ENCODE results near the gene SLAIN1. TPM values are rescaled to one million over a fixed set of nuclear protein-coding genes. Genes with fewer than 3 reads are reported as not detected.

The SLAIN1 gene
- total RNA-seq, 4 donors from 2014 or later, result 1.1 to 3.8 (median 1.7) TPM

- Histone ChIP-seq H3K9me3 (no peaks in the 10 kb centered on the region), H3K4me1 (peaks cover 0 to 33% (median 10%) of the 10 kb centered on the region in 4 donors), H3K4me3 (no peak overlapping the region), H3K36me3 (no peaks in the 10 kb centered on the region), H3K27me3 (peaks cover 67% of the 10 kb centered on the region), H3K27ac (peak overlapping the region in 1 of 4 donors; percentile 75)
- no peak for DNase-seq
- in situ Hi-C loops (cut with MboI; ENCODE audit: low pct_ligation_motif_present in 1 of 4, low pct_unique_long_range_greater_than_20kb in 1 of 4, low sequenced_read_pairs in 3 of 4) (no loop called here), intact Hi-C loops (cut with DNase I; ENCODE audit: low total_unique reads) (no loop called here)
- 15 to 22% methylated on average over 9 of the region's 9 CpGs for WGBS, 2 donors (ENCODE audit: low coverage in 1 of 2)
- no peak for TF ChIP-seq POLR2AphosphoS5 (IDR thresholded peaks at IDR 0.05)
- no peak for TF ChIP-seq POLR2A (IDR thresholded peaks at IDR 0.05)
- TF ChIP-seq CTCF (IDR thresholded peaks at IDR 0.05), result no peak
- no peak for TF ChIP-seq EP300 (IDR thresholded peaks at IDR 0.05; ENCODE audit: low read depth)
These were observed 1.2 kb upstream of the SLAIN1 start for GRCh38 chr13:77696006-77696878.

GRCh38 chr13:77696879-77697216 lies 639 bp upstream of the SLAIN1 start:
- H3K4me3 ChIP-seq, result peak overlapping the region; percentile 34 to 93 (median 74)
- peaks cover 0 to 33% (median 10%) of the 10 kb centered on the region in 4 donors for H3K4me1 ChIP-seq
- no peaks in the 10 kb centered on the region for H3K9me3 ChIP-seq
- 30 to 50% methylated on average over 3 of the region's 3 CpGs for WGBS, 2 donors (ENCODE audit: low coverage in 1 of 2)
- DNase-seq, result no peak
- no peak for TF ChIP-seq EP300 (IDR thresholded peaks at IDR 0.05; ENCODE audit: low read depth)
- TF ChIP-seq CTCF (IDR thresholded peaks at IDR 0.05), result no peak
- no peak for TF ChIP-seq POLR2A (IDR thresholded peaks at IDR 0.05)
- TF ChIP-seq POLR2AphosphoS5 (IDR thresholded peaks at IDR 0.05), result no peak
- in situ Hi-C loops (cut with MboI; ENCODE audit: low pct_ligation_motif_present in 1 of 4, low pct_unique_long_range_greater_than_20kb in 1 of 4, low sequenced_read_pairs in 3 of 4) (no loop called here), intact Hi-C loops (cut with DNase I; ENCODE audit: low total_unique reads) (no loop called here)
- no peaks in the 10 kb centered on the region for H3K36me3 ChIP-seq
- H3K27ac ChIP-seq, result peak overlapping the region; percentile 47 to 75 (median 65)
- H3K27me3 ChIP-seq, result peaks cover 67% of the 10 kb centered on the region

GRCh38 chr13:77698201-77699058 lies 943 bp downstream of the SLAIN1 start:
- Histone ChIP-seq H3K4me1 (peaks cover 0 to 33% (median 10%) of the 10 kb centered on the region in 4 donors), H3K9me3 (no peaks in the 10 kb centered on the region), H3K27me3 (peaks cover 67% of the 10 kb centered on the region), H3K36me3 (no peaks in the 10 kb centered on the region), H3K27ac (peak overlapping the region in 3 of 4 donors; percentile 18 to 46 (median 27)), H3K4me3 (peak overlapping the region; percentile 38 to 93 (median 74))
- intact Hi-C loops (cut with DNase I; ENCODE audit: low total_unique reads), result no loop called here
- WGBS, 2 donors (ENCODE audit: low coverage in 1 of 2), result 0 to 1% methylated on average over 10 to 42 of the region's 75 CpGs
- peak; percentile 44 for DNase-seq
- in situ Hi-C loops (cut with MboI; ENCODE audit: low pct_ligation_motif_present in 1 of 4, low pct_unique_long_range_greater_than_20kb in 1 of 4, low sequenced_read_pairs in 3 of 4), result no loop called here
- TF ChIP-seq POLR2A (IDR thresholded peaks at IDR 0.05) (no peak), EP300 (IDR thresholded peaks at IDR 0.05; ENCODE audit: low read depth) (no peak), POLR2AphosphoS5 (IDR thresholded peaks at IDR 0.05) (peak in 2 of 3 donors; percentile 18 to 22)

- peaks cover 0 to 33% (median 10%) of the 10 kb centered on the region in 4 donors for H3K4me1 ChIP-seq
- H3K27ac ChIP-seq, result no peak overlapping the region
- intact Hi-C loops (cut with DNase I; ENCODE audit: low total_unique reads), result no loop called here
- TF ChIP-seq POLR2A (IDR thresholded peaks at IDR 0.05), result no peak
- no peak for TF ChIP-seq EP300 (IDR thresholded peaks at IDR 0.05; ENCODE audit: low read depth)
- no peak for TF ChIP-seq POLR2AphosphoS5 (IDR thresholded peaks at IDR 0.05)
- H3K4me3 ChIP-seq, result peak overlapping the region; percentile 38 to 93 (median 74)
- in situ Hi-C loops (cut with MboI; ENCODE audit: low pct_ligation_motif_present in 1 of 4, low pct_unique_long_range_greater_than_20kb in 1 of 4, low sequenced_read_pairs in 3 of 4), result no loop called here
- H3K27me3 ChIP-seq, result peaks cover 64% of the 10 kb centered on the region
- no peaks in the 10 kb centered on the region for H3K9me3 ChIP-seq
- 0% methylated on average over 4 of the region's 4 CpGs for WGBS, 2 donors (ENCODE audit: low coverage in 1 of 2)
- no peak for DNase-seq
- no peaks in the 10 kb centered on the region for H3K36me3 ChIP-seq
These were observed 1.7 kb downstream of the SLAIN1 start for GRCh38 chr13:77699059-77699680.

Measured in transverse colon (tissue), 4 donors.